Panc1 (cell line): Measurements from ENCODE around the gene RRAS2. TPM values are rescaled to one million over a fixed set of nuclear protein-coding genes. Genes with fewer than 3 reads are reported as not detected.
"Not testable (repeated sequence)": the region's sequence is repeated elsewhere in the genome, so short reads cannot be mapped to it uniquely, and the experiment has no call there.

ENCODE experiments used
- ATAC-seq: fragments of 200-7000 bp; cut with Tn5 transposase; 2 replicates; pipeline ENCODE4 v1.9.1; 2020; ENCODE audit warnings: mild to moderate bottlenecking, moderate library complexity
- Bru-seq: library from RNA; stranded (reverse); fragments of 400-500 nt; gene quantifications from one replicate; lab custom pipeline; 2021; lab: Mats Ljungman, UMichigan
- BruChase-seq, 2 experiments: library from RNA; stranded (reverse); fragments of 400-500 nt; gene quantifications; one replicate each; lab custom pipeline; 2021; lab: Mats Ljungman, UMichigan
- BruUV-seq: library from RNA; stranded (reverse); fragments of 400-500 nt; replicated peaks from 2 replicates; lab custom pipeline; 2021; lab: Mats Ljungman, UMichigan
- CTCF ChIA-PET: fragments of 300-600 bp; sonication (Branson Sonifier 250); formaldehyde crosslinking; loops from one replicate; lab custom pipeline; 2022; ENCODE audit warnings: antibody characterized with exemption; lab: Charles Lee
- POLR2A ChIA-PET: fragments of 300-600 bp; sonication (Branson Sonifier 250); formaldehyde crosslinking; loops from one replicate; lab custom pipeline; 2022; ENCODE audit warnings: antibody characterized with exemption; lab: Charles Lee
- DNase-seq: peaks from one replicate; pipeline ENCODE4 v3.0.0-alpha.2; 2010; ENCODE audit warnings: low read depth, low spot score
- H3K27ac ChIP-seq: 2 replicates; pipeline ENCODE4 v1.5.1; 2011; ENCODE audit warnings: mild to moderate bottlenecking, low read length, inconsistent platforms
- H3K27me3 ChIP-seq: fragments of 200-500 bp; sonication (Bioruptor generic); 2 replicates; pipeline ENCODE4 v1.6.0; 2014; ENCODE audit warnings: low read length, inconsistent platforms; ENCODE audit not compliant: control insufficient read depth, insufficient read depth
- H3K36me3 ChIP-seq: fragments of 200-500 bp; sonication (Bioruptor generic); 2 replicates; pipeline ENCODE4 v1.5.1; 2014; ENCODE audit warnings: inconsistent platforms, mild to moderate bottlenecking, low read length, moderate library complexity; ENCODE audit not compliant: control insufficient read depth, insufficient read depth
- H3K4me1 ChIP-seq: 2 replicates; pipeline ENCODE4 v1.5.1; 2011; ENCODE audit warnings: inconsistent platforms, mild to moderate bottlenecking, low read length, moderate library complexity; ENCODE audit not compliant: control insufficient read depth, insufficient read depth
- H3K4me3 ChIP-seq, 2 experiments: 2 replicates each; pipeline ENCODE4 v1.5.1; 2011 to 2012; ENCODE audit warnings: low read depth in 2 of 2, low read length in 2 of 2, mild to moderate bottlenecking in 2 of 2, inconsistent platforms in 1 of 2, moderate library complexity in 1 of 2
- H3K9me3 ChIP-seq: fragments of 200-500 bp; sonication (Bioruptor generic); 2 replicates; pipeline ENCODE4 v1.5.1; 2014; ENCODE audit warnings: low read depth, mild to moderate bottlenecking, inconsistent platforms, low read length, moderate library complexity; ENCODE audit not compliant: control insufficient read depth, insufficient read depth
- POLR2AphosphoS5 ChIP-seq: IDR thresholded peaks from 2 replicates; pipeline ENCODE4 v1.6.1; 2012; ENCODE audit warnings: mild to moderate bottlenecking, low read depth, low read length, moderate library complexity
- SIN3A ChIP-seq: IDR thresholded peaks from 2 replicates; pipeline ENCODE4 v1.6.1; 2012; ENCODE audit warnings: low read depth, mild to moderate bottlenecking, low read length, moderate library complexity, borderline replicate concordance; ENCODE audit not compliant: insufficient read depth
- TCF7L2 ChIP-seq: IDR thresholded peaks from 2 replicates; pipeline ENCODE4 v1.6.1; 2011; ENCODE audit warnings: mild to moderate bottlenecking, low read depth, low read length, inconsistent platforms
- in situ Hi-C: cut with HindIII; loops from 2 replicates; pipeline ENCODE4 v1.10.0; 2016; ENCODE audit warnings: low sequenced_read_pairs, low pct_unique_long_range_greater_than_20kb
- intact Hi-C: fragments of 100-400 bp; cut with micrococcal nuclease; formaldehyde crosslinking; loops from one replicate; pipeline ENCODE4 v1.10.0; 2022; ENCODE audit not compliant: unreplicated experiment
- long read RNA-seq: library from polyadenylated mRNA; unstranded; transcript quantifications from one replicate; pipeline ENCODE4 v2.0.0, GENCODE V29; 2021; ENCODE audit not compliant: unreplicated experiment
- polyA plus RNA-seq: library from polyadenylated mRNA; unstranded; fragments of >200 nt; gene quantifications from one replicate; pipeline ENCODE4 v1.2.1, GENCODE V29; 2012; ENCODE audit warnings: missing spikeins; ENCODE audit not compliant: insufficient read length
- total RNA-seq: library from RNA; stranded (reverse); gene quantifications from one replicate; pipeline ENCODE4 v1.2.1, GENCODE V29; 2021; ENCODE audit not compliant: unreplicated experiment
- TF ChIP-seq, protein P1 (sequence below): fragments of 450-650 bp; IDR thresholded peaks from 2 replicates; pipeline ENCODE4 v1.5.1; 2017; ENCODE audit warnings: mild to moderate bottlenecking
- TF ChIP-seq, protein P2 (sequence below), 2 experiments: IDR thresholded peaks; 2 replicates each; pipeline ENCODE4 v1.6.1; 2011 to 2012; ENCODE audit warnings: low read depth in 2 of 2, control low read depth in 1 of 2, low read length in 1 of 2, mild to moderate bottlenecking in 1 of 2, moderate library complexity in 1 of 2; ENCODE audit not compliant: insufficient read depth in 1 of 2

The RRAS2 gene
- 58.4 TPM for total RNA-seq
- polyA plus RNA-seq: 31.1 TPM
- Bru-seq, nascent RNA: percentile 90 among the genes with signal in this experiment
- BruChase-seq, experiment 1, labeled RNA remaining after a 2-hour chase: percentile 82 among the genes with signal in this experiment
- percentile 84 among the genes with signal in this experiment for BruChase-seq, experiment 2, labeled RNA remaining after a 6-hour chase
- long read RNA-seq, transcript RRAS2-201 (6 exons, 1,516 nt): major isoform, 90 of 104 reads
- long read RNA-seq, partial matches to known transcripts: 1 of 104 reads
- long read RNA-seq, other reads (novel, unspliced or antisense): 10 of 104 reads

DNA sequence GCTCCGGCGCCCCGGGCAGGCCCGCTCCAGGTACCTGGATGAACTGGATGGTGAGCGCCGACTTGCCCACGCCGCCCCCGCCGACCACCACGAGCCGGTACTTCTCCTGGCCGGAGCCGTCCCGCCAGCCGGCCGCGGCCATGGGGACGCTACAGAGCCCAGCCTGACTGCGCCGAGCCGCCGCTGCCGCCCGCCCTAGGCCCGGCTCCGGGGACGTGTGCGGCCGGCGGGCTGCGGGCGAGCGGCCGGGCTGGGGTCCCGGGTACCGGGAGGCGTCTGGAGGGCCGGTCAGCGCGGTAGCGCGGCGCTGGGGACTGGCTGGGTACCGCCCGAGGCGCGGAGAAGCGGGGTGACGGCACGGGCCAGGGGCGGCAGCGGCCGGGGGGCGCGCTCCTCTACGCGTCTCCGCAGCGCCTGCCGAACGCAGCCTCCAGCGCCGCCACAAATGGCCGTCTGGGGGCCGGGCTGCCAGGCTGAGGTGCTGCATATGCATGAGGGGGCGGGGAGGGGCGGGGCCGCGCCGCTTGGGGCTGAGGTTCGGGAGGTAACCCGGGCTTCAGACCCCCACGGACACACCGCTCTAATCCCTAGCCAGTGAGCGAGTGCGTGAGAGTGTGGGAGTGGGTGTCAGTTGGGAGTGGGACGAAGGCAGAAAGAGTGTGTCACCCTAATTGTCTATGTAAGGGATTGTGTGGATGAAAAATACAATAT lies at the start of gene RRAS2:
Gene RRAS2 (minus strand): TSS at position 455 of the 711 bp plus-strand sequence. CDS start 313 bp downstream, at position 142.
- intact Hi-C loops (no loop called here), in situ Hi-C loops (no loop called here)
- DNase-seq: no peak
- H3K27me3 ChIP-seq: no peaks in the 10 kb centered on the region
- peaks cover 2% of the 10 kb centered on the region; the same call in 1 of the 2 replicates for H3K4me1 ChIP-seq
- POLR2A ChIA-PET: interaction anchor here (0.6 kb wide), 1 partner anchor 1516 kb away, joined by 4 read pairs; no protein-coding TSS in a partner anchor
- H3K36me3 ChIP-seq: no peaks in the 10 kb centered on the region; the same call in 1 of the 2 replicates
- ATAC-seq: peak; percentile 94
- TF ChIP-seq SIN3A (peak; percentile 73; the same call in 1 of the 2 replicates), TCF7L2 (no peak), POLR2AphosphoS5 (peak; percentile 79; the same call in 1 of the 2 replicates)
- TF ChIP-seq, protein P1, sequence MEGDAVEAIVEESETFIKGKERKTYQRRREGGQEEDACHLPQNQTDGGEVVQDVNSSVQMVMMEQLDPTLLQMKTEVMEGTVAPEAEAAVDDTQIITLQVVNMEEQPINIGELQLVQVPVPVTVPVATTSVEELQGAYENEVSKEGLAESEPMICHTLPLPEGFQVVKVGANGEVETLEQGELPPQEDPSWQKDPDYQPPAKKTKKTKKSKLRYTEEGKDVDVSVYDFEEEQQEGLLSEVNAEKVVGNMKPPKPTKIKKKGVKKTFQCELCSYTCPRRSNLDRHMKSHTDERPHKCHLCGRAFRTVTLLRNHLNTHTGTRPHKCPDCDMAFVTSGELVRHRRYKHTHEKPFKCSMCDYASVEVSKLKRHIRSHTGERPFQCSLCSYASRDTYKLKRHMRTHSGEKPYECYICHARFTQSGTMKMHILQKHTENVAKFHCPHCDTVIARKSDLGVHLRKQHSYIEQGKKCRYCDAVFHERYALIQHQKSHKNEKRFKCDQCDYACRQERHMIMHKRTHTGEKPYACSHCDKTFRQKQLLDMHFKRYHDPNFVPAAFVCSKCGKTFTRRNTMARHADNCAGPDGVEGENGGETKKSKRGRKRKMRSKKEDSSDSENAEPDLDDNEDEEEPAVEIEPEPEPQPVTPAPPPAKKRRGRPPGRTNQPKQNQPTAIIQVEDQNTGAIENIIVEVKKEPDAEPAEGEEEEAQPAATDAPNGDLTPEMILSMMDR: no peak; the same call in 1 of the 2 replicates
- TF ChIP-seq, protein P2, sequence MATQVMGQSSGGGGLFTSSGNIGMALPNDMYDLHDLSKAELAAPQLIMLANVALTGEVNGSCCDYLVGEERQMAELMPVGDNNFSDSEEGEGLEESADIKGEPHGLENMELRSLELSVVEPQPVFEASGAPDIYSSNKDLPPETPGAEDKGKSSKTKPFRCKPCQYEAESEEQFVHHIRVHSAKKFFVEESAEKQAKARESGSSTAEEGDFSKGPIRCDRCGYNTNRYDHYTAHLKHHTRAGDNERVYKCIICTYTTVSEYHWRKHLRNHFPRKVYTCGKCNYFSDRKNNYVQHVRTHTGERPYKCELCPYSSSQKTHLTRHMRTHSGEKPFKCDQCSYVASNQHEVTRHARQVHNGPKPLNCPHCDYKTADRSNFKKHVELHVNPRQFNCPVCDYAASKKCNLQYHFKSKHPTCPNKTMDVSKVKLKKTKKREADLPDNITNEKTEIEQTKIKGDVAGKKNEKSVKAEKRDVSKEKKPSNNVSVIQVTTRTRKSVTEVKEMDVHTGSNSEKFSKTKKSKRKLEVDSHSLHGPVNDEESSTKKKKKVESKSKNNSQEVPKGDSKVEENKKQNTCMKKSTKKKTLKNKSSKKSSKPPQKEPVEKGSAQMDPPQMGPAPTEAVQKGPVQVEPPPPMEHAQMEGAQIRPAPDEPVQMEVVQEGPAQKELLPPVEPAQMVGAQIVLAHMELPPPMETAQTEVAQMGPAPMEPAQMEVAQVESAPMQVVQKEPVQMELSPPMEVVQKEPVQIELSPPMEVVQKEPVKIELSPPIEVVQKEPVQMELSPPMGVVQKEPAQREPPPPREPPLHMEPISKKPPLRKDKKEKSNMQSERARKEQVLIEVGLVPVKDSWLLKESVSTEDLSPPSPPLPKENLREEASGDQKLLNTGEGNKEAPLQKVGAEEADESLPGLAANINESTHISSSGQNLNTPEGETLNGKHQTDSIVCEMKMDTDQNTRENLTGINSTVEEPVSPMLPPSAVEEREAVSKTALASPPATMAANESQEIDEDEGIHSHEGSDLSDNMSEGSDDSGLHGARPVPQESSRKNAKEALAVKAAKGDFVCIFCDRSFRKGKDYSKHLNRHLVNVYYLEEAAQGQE (IDR thresholded peaks at IDR 0.05; ENCODE audit: insufficient read depth in 1 of 2, low read depth in 2 of 2, low read length in 1 of 2): no peak
- no peaks in the 10 kb centered on the region for H3K9me3 ChIP-seq
- peak within 1 kb of the TSS; percentile 86 for H3K27ac ChIP-seq
- H3K4me3 ChIP-seq: peak within 1 kb of the TSS; percentile 68 to 76
- CTCF ChIA-PET: interaction anchor here (0.6 kb wide), 1 partner anchor 60 kb away, joined by 4 read pairs; no protein-coding TSS in a partner anchor
- BruUV-seq: no TSS peak

DNA sequence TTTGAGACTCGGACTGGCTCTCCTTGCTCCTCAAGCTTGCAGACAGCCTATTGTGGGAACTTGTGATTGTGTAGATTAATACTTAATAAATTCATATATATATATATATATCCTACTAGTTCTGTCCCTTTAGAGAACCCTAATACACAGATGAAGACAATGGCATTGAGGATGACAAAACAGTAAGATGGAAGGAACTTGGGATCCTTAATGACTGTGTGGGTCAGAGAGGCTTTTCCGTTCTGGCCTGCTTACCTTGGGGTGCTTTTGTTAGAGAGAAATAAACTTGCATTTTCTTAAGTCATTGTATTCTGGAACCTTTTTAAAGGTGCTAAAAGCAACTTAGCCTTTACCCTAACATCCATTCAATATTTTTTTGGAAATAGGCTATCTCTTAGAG lies 49.6 kb upstream of the RRAS2 start:
- H3K27ac ChIP-seq: no peak overlapping the region
- CTCF ChIA-PET: no interaction called here
- no peak for DNase-seq
- POLR2A ChIA-PET: no interaction called here
- H3K4me1 ChIP-seq: no peaks in the 10 kb centered on the region
- intact Hi-C loops (no loop called here), in situ Hi-C loops (no loop called here)
- no peaks in the 10 kb centered on the region for H3K27me3 ChIP-seq
- no peak for ATAC-seq
- H3K9me3 ChIP-seq: no peaks in the 10 kb centered on the region
- H3K36me3 ChIP-seq: no peaks in the 10 kb centered on the region
- no TSS peak for BruUV-seq
- no peak for TF ChIP-seq TCF7L2
- TF ChIP-seq SIN3A: no peak
- TF ChIP-seq POLR2AphosphoS5: no peak
- TF ChIP-seq, protein P2 (IDR thresholded peaks at IDR 0.05; ENCODE audit: insufficient read depth in 1 of 2, low read depth in 2 of 2, low read length in 1 of 2): no peak
- TF ChIP-seq, protein P1: no peak
- H3K4me3 ChIP-seq: no peak overlapping the region

DNA sequence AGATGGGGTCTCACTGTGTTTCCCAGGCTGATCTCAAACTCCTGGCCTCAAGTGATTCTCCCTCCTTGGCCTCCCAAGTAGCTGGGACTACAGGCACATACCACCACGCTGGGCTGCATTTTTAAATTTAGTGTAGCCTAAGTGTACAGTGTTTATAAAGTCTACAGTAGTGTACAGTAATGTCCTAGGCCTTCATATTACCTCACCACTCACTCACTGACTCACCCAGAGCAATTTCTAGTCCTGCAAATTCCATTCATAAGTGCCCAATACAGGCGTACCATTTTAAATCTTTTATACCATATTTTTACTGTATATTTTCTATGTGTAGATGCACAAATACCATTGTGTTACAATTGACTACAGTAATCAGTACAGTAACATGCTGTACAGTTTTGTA lies 47.1 kb upstream of the RRAS2 start:
- H3K4me3 ChIP-seq, BruUV-seq, ATAC-seq, POLR2A ChIA-PET, H3K27ac ChIP-seq, CTCF ChIA-PET, H3K27me3 ChIP-seq, DNase-seq, intact Hi-C loops, H3K9me3 ChIP-seq, in situ Hi-C loops, H3K4me1 ChIP-seq, H3K36me3 ChIP-seq: not testable (repeated sequence)
